ENCODE data around the gene TNP2. TPM values are rescaled to one million over a fixed set of nuclear protein-coding genes. Genes with fewer than 3 reads are reported as not detected.
A peak's percentile ranks its signal among the peaks of the same experiment; 100 is the strongest.

The TNP2 gene
- total RNA-seq, 6 donors from 2014 or later = not detected

- Histone ChIP-seq H3K4me1 (peaks cover 0 to 5% (median 0%) of the 10 kb centered on the region in 4 donors), H3K27ac (no peak overlapping the region), H3K9me3 (no peaks in the 10 kb centered on the region), H3K36me3 (no peaks in the 10 kb centered on the region), H3K4me3 (no peak overlapping the region), H3K27me3 (no peaks in the 10 kb centered on the region)
- TF ChIP-seq CTCF (IDR thresholded peaks at IDR 0.05) (no peak), POLR2AphosphoS5 (IDR thresholded peaks at IDR 0.05) (no peak), EP300 (IDR thresholded peaks at IDR 0.05) (no peak), POLR2A (IDR thresholded peaks at IDR 0.05) (no peak)
- WGBS, 2 donors = 81 to 87% methylated on average over 12 of the region's 12 CpGs
- DNase-seq (no peak), ATAC-seq (ENCODE audit: low FRiP score in 2 of 2) (no peak)
These were observed 8.6 kb upstream of the TNP2 start for GRCh38 chr16:11277607-11278337.

GRCh38 chr16:11276896-11277593 is 7.9 kb upstream of the TNP2 start:
- no peak overlapping the region for H3K27ac ChIP-seq
- TF ChIP-seq CTCF (IDR thresholded peaks at IDR 0.05) (no peak), EP300 (IDR thresholded peaks at IDR 0.05) (no peak), POLR2A (IDR thresholded peaks at IDR 0.05) (no peak), POLR2AphosphoS5 (IDR thresholded peaks at IDR 0.05) (no peak)
- H3K9me3 ChIP-seq = no peaks in the 10 kb centered on the region
- no peaks in the 10 kb centered on the region for H3K27me3 ChIP-seq
- H3K36me3 ChIP-seq = no peaks in the 10 kb centered on the region
- ATAC-seq (ENCODE audit: low FRiP score in 2 of 2) (no peak), DNase-seq (no peak)
- no peak overlapping the region for H3K4me3 ChIP-seq
- 72 to 82% methylated on average over 11 of the region's 11 CpGs for WGBS, 2 donors
- peaks cover 0 to 5% (median 0%) of the 10 kb centered on the region in 4 donors for H3K4me1 ChIP-seq

GRCh38 chr16:11276143-11276895 is 7.2 kb upstream of the TNP2 start, which contains the start of gene PRM2:
Gene PRM2 (minus strand): TSS chr16:11276480. CDS start chr16:11276370, 110 bp downstream.
- Histone ChIP-seq H3K4me1 (peaks cover 0 to 5% (median 0%) of the 10 kb centered on the region in 4 donors), H3K9me3 (no peaks in the 10 kb centered on the region), H3K27me3 (no peaks in the 10 kb centered on the region), H3K4me3 (no peak within 1 kb of the TSS), H3K27ac (no peak within 1 kb of the TSS), H3K36me3 (no peaks in the 10 kb centered on the region)
- DNase-seq (peak in 1 of 2 donors; percentile 75), ATAC-seq (ENCODE audit: low FRiP score in 2 of 2) (no peak)
- TF ChIP-seq CTCF (IDR thresholded peaks at IDR 0.05) (no peak), POLR2AphosphoS5 (IDR thresholded peaks at IDR 0.05) (no peak), EP300 (IDR thresholded peaks at IDR 0.05) (no peak), POLR2A (IDR thresholded peaks at IDR 0.05) (no peak)
- WGBS, 2 donors = 81 to 91% methylated on average over 7 to 26 of the region's 26 CpGs

GRCh38 chr16:11274964-11275363 is 5.8 kb upstream of the TNP2 start:
- H3K27ac ChIP-seq = no peak overlapping the region
- ATAC-seq (ENCODE audit: low FRiP score in 2 of 2) (no peak), DNase-seq (no peak)
- no peaks in the 10 kb centered on the region for H3K36me3 ChIP-seq
- no peaks in the 10 kb centered on the region for H3K27me3 ChIP-seq
- H3K9me3 ChIP-seq = no peaks in the 10 kb centered on the region
- WGBS, 2 donors = 94 to 95% methylated on average over 7 of the region's 7 CpGs
- H3K4me3 ChIP-seq = no peak overlapping the region
- no peak for TF ChIP-seq POLR2AphosphoS5 (IDR thresholded peaks at IDR 0.05)
- TF ChIP-seq EP300 (IDR thresholded peaks at IDR 0.05) = no peak
- no peak for TF ChIP-seq CTCF (IDR thresholded peaks at IDR 0.05)
- TF ChIP-seq POLR2A (IDR thresholded peaks at IDR 0.05) = no peak
- peaks cover 0 to 5% (median 0%) of the 10 kb centered on the region in 4 donors for H3K4me1 ChIP-seq

All from upper lobe of left lung (tissue), 6 donors.